Activated CD8-positive, alpha-beta memory T cell treated with anti-CD3 and anti-CD28 coated beads, Interleukin-2, amount 50 U/mL, for 1 hour (primary cell): ENCODE results near the gene SLX9.
"Not testable (repeated sequence)": the region's sequence is repeated elsewhere in the genome, so short reads cannot be mapped to it uniquely, and the experiment has no call there.

Experiments used
- DNase-seq: peaks from one replicate; pipeline ENCODE4 v3.0.0-alpha.2; 2020; ENCODE audit errors: extremely low read depth

The SLX9 gene

GRCh38 chr21:44902268-44903049 lies 37.4 kb upstream of the SLX9 start:
- no peak for DNase-seq

- no peak for DNase-seq
Observed at GRCh38 chr21:44903050-44903685, 36.7 kb upstream of the SLX9 start.

DNA sequence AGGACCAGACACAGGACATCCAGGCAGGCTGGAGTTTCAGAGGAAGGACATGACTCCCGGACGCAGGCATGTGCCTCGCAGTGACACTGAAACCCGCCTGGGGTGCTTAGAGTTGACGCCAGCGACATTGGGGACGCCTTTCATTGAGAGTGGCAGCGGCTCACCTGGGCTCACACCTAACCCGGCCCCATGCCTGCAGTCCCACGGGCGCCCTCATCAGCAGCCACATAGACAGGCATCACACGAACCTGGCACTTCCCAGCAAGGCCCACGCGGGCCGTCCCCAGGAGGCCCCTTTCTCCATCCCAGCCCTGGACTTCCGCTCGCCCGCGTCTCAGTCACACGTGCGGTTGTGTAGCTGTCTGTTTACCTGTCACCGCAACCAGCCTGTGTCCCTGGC lies 36.1 kb upstream of the SLX9 start:
- DNase-seq, result no peak

GRCh38 chr21:44904141-44904923 lies 35.5 kb upstream of the SLX9 start:
- DNase-seq, result no peak

DNA sequence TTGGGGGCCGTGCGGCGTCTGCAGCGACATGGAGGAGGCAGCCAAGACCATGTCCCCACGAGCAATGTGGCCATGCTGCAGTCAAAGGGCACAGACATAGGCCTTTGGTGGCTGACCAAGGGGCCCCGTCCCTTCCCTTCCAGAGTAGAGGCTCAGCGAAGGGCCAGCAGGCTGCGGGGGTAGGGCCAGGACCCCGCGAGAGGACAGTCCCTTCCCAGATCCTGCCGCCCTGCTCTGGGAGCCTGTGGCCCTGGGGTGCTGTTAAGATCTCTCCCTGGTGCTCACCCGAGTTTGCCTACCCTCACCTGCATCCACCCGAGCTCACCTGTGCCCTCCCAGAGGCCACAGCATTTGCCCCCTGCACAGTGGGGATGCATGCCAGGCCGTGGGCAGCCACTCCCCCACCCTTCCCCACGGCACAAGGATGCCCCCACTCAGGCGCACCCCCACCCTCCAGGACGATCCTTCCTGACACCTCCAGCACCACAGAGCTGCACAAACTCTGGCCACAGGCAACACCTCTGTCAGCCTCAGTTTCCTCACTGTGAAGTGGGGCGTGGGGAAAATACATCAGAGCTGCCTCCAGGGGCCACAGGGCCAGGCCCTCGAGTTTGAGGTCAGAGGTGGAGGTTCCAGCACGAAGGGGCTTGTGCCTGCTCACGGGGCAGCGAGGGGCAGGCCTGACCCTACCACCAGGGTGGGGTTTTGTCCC lies 34.7 kb upstream of the SLX9 start:
- DNase-seq, result no peak

- no peak for DNase-seq
Observed at GRCh38 chr21:44905728-44906090, 34.1 kb upstream of the SLX9 start.

DNA sequence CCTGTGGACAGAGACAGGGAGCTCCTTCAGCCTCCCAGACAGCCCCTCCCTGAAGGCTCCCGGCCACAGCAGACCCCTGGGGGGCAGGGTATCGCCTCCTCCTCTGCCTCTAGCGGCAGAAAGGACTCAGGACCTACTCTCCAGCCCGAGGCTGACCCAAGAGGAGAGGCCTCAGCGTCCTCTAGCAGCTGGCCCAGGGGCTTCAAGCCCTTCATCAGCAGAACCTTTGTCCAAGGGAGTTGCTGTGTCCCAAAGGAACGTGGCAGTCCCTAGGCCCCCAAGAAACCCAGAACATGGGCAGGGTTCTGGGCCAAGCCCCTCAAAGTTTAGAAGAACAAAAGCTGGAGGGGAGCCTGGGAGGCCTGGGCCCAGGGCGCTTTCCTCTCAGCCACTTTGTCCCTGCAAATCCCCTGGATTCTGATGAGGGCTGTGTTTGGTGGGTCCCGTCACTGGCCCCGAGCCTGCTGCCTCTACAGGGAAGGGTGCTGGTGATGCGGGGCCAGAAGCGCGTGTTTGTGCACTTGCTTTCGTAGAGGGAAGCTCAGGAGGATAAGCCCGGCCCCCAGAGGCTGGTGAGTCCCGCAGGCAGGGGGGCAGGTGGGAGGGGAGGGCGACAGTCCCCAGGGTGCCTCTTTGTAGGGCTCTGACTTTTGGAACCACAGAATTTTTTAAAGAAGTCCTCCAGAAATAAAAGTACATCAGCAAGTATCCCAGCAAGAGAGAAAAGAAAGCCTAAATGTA lies 32.4 kb upstream of the SLX9 start:
- DNase-seq, result no peak

- DNase-seq, result no peak
Observed at GRCh38 chr21:44907966-44908895, 31.6 kb upstream of the SLX9 start.

GRCh38 chr21:44908908-44909307 lies 30.9 kb upstream of the SLX9 start:
- no peak for DNase-seq

DNA sequence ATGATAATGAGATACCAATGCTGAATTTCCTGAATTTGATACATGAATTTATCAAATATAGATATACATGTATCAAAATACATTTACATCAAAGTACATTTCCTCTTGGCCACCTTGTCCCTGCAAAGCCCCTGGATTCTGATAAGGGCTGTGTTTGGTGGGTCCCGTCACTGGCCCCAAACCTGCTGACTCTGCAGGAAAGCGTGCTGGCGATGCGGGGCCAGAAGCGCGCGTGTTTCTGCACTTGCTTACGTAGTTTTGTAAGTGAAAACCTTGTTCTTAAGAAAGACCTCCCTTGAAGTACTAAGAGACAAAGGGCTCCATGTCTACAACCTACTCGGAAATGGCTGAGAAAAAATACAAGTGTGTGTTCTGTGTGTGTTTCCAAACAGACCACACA lies 30.1 kb upstream of the SLX9 start:
- DNase-seq, result no peak

- DNase-seq, result no peak
Observed at GRCh38 chr21:44910229-44911067, 29.4 kb upstream of the SLX9 start.

DNA sequence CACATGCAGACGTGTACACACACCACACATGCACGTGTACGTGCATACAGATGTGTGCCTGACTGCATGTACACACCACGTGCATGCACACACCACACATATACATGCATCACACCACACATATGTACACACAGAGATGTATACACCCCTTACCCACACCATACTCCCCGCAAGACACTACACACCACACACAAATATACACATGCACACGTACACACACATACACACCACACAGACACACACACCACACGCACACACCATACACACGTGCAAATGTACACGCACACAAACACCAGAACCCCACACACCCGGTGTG lies 28.8 kb upstream of the SLX9 start:
- no peak for DNase-seq

DNA sequence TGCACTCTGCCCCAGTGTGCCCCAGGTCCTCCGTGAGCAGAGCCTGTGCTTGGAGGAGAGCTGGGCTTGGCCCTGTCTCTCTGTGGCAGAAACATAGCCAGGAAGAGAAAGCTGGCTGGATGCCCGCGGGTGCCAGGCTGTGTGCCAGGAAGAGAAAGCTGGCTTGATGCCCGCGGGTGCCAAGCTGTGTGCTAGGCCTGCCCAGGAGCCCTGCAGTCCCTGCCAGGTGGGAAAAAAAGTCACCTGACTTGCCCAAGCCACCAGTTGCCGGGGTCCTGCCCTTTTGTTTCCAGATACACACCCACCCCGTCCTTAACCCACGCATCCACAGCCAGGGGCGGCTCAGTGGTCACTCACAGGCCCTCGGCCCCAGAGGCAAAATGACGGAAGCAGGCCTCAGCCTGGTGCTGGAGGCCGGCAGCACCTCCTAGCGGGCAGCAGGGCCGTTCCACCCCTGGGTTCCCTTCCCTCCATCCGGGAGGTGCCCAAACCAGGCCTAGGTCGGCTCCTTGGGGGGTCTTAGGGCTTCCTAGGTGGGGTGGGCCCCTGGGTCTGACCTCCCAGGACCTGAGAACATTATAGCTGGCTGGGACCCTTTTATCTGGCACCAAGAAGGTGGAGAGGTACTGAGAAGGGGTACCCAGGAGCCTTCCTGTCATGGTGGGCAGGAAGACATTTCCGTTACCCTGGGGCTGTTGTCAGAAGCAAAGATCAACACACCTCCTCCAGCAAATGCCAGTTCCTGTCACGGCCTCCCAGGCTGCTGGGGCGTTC lies 28.3 kb upstream of the SLX9 start:
- no peak for DNase-seq

DNA sequence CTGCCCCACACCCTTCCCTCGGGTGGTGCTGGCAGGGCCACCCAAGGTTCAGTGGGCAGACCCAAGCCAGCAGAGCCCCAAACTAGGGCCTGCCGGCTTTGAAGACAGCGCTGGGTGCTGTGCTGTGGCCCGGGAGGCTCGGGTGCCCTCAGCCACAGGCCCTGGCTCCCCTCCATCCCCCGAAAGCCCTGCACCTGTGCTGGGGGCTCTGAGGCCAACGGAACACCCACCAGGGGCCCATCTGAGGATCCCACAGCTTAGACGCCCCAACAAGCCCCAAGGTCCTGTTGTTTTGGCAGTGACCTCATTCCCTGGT lies 27.7 kb upstream of the SLX9 start:
- DNase-seq, result no peak

GRCh38 chr21:44912506-44913412 lies 27.1 kb upstream of the SLX9 start:
- not testable (repeated sequence) for DNase-seq

- no peak for DNase-seq
Observed at GRCh38 chr21:44913425-44914175, 26.2 kb upstream of the SLX9 start.

GRCh38 chr21:44914176-44914874 lies 25.5 kb upstream of the SLX9 start:
- no peak for DNase-seq
